Measurements from ENCODE around the gene SDHAF2.
"Not testable (repeated sequence)": the region's sequence is repeated elsewhere in the genome, so short reads cannot be mapped to it uniquely, and the experiment has no call there.

Gene SDHAF2

DNA sequence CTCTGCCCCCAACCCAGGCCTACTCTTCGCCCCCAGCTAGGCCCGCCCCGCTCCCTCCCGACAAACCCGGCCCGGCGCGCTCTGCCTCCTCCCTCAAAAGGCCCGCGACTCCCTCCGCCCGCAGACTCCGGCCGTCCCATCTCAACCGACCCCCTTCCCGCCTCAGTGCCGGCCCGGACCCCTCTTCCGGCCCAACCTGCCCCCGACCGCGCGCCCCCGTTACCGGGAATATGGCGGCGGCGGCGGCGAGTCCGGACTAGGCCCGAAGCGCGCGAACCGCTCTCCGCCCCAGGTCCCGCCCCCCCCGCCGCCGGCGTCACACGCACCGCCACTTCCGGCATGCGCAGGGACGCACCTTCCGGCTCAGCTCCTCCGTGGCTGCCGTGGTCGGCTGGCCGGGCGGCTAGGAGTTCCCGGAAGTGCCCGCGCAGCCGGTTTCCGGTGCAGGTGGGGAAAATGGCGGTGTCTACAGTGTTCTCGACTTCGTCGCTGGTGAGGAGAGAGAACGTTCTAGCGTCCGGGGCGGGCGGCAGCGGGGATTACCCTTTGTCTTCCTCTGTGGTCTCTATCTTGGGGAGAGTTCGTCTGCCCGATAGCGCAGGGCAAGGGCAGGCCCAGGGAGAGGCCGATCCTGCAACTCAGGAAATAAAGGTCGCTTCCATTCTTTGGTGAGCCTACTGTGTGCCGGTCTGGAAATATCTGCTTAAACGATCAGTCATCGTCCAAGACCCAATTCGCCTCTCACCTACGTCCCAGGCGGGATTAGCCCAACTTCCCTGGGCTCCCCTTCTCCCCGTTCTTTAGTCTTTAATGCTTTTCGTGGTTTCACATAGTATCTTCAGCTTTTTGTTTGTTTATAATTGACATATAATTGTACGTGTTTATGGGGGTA, at the start of gene SDHAF2, which contains the start of gene CPSF7:
Gene SDHAF2, plus strand, starts transcription at position 434 of the 892 bp plus-strand sequence. Its CDS starts 23 bp downstream, at position 457.
Gene CPSF7, minus strand, starts transcription at position 285 of the 892 bp plus-strand sequence. CDS start 740 bp downstream, outside the sequence.
- FAIRE-seq = peak; percentile 79

DNA sequence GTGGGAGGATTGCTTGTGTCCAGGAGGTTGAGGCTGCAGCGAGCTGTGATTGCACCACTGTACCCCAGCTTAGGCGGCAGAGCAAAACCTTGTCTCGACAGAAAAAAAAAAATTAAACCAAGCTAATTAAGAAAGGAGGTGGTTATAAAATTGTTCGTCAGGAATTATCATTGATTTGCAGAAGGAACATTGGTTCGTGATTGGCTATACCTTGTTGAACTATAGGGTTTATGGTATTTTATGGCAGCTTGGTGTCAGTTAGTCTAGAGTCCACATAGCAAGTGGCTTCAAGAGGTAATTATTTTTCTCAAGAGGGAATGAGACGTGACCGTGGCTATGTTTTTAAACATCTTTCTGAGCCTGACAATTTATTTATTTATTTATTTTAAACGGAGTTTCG, 49.0 kb upstream of the SDHAF2 start:
- FAIRE-seq = no peak
- DNase-seq (ENCODE audit: low spot score) = no peak

More for the DNA sequence above, at the start of gene SDHAF2, which contains the start of gene CPSF7:
- DNase-seq (ENCODE audit: low spot score) = peak; percentile 98

DNA sequence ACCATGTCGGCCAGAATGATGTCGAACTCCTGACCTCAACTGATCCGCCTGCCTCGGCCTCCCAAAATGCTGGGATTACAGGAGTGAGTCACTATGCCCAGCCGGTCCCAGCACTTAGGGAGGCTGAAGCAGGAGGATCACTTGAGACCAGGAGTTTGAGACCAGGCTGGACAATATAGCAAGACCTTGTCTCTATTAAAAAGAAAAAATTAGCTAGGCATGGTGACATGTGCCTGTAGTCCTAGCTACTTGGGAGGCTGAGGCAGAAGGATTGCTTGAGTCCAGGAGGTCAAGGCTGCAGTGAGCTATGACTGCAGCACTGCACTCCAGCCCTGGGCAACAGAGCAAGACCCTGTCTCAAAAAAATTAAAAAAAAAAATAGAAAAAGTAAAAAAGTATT, 46.1 kb upstream of the SDHAF2 start:
- not testable (repeated sequence) for FAIRE-seq; DNase-seq (ENCODE audit: low spot score)

DNA sequence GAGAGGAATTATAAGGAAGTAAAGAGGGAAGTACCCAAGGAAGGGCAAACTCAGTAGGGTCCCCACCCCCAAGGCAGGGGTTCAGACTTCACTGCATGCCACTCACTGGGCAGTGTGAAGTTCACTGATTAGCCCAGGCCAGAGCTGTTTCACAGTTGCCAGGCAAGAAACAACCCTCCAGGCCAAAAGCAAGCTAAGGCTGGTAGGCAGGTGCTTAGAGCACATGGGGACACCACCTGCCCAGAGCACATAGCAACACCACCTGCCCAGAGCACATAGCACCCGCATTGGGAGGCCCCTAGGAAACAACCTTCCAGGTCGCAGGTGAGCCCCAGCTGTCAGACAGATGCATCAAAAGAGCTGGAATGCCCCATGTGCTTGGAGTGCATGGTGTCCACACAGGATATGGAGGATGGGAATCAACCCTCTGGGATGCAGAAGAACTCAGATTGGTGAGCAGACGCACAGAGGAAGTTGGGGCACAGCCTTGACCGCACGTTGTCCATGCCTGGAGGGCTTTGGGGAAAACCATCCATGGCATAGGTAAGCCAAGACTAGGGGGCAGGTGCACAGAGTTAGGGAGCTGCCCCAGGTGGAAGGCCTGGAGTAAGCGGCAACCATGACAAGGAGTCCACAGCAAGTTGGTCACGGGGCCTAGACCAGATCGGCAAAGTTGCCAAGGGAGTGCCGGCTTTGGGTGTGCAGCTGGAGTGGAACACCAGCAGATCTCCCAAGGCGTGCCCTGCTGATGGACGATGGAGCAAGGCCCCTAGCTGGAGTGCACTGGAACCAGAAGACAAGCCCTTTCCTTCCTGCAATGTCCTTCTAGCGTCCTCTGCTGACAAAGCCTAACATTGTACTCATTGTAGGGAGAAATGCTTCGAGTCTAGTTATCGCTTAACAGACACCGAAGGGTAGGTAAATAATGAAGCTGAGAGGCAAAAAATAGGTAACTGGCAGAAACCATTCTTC, 45.4 kb upstream of the SDHAF2 start:
- FAIRE-seq = no peak
- no peak for DNase-seq (ENCODE audit: low spot score)

DNA sequence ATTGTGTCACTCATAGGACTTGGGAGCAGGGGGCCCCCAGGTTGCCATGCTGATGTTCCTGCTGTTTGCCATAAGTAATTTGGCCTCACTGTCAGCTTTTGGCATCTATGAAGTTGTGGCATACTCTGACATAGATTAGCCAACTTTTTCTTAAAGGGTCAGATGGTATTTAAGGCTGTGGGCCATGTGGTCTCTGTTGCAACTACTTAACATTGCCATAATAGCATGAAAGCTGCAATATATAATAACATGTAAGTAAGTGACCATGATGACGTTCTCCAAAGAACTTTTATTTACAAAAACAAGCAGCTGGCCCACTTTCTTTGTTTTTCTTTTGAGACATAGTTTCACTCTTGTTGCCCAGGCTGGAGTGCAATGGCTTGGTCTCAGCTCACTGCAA, 39.8 kb upstream of the SDHAF2 start:
- FAIRE-seq (no peak), DNase-seq (ENCODE audit: low spot score) (no peak)

DNA sequence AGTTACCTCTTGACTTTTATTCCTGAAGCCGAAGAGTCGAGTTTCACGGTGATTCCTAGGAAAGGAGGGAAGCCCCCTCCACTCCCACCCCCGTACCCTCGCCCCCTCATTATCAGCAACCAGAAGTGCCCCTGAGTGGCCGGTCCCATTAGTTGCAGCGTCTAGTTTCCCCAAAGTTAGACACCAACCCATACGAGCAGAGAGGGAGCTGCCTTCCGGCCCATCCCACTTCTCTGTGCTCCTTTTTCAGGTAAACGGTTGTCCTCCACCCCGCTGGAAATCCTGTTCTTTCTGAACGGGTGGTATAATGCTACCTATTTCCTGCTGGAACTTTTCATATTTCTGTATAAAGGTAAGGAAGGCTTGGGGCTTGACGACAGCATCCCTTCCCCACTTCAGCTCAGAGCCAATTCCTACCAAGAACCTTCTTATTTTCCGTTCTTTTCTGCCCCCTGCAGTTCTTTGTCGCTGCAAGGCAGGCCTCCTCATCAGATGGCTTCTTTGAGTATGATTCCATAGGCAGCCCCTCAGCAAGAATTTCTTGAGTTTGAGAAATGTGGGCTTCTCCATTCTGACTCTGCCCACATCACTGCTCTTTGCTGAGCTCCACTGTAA, 36.8 kb upstream of the SDHAF2 start:
- no peak for FAIRE-seq
- DNase-seq (ENCODE audit: low spot score) = no peak

DNA sequence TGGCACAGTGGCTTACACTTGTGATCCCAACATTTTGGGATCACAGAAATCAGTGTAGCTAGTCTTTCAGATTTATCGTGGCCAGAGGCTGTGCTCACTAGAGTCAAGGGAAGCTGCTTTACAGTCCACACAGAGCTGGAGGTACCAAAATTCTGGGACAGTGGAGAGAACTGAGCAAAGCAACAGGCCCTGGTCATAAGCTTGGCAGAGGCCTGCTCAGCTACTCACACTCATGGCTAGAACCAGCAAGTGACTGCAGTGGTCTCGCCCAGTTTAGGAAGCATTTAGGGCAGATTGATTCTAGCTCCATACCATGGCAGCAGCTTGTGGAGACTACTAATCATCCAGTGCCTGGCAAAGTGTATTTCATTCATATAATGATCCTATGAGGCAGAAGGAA, 28.8 kb upstream of the SDHAF2 start:
- FAIRE-seq (no peak), DNase-seq (ENCODE audit: low spot score) (no peak)

DNA sequence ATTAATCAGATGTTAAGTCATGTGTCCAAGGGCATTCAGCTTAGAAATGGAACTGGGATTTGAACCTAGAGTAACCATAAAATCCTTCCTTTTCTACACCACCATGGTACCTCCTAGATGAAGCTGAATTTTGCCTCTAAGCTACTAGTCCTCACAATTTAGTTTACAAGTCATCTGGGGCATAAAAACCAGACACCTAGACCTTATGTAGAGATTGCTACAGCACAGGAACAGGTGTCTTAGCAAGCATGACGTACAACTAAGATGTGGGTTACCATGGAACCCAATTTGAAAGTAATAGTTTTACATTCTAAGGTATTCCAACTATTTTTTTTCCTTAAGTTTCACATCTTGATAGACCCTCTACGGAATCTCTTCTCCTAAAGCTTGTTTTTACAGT, 28.4 kb upstream of the SDHAF2 start:
- DNase-seq (ENCODE audit: low spot score) = no peak
- FAIRE-seq = no peak

DNA sequence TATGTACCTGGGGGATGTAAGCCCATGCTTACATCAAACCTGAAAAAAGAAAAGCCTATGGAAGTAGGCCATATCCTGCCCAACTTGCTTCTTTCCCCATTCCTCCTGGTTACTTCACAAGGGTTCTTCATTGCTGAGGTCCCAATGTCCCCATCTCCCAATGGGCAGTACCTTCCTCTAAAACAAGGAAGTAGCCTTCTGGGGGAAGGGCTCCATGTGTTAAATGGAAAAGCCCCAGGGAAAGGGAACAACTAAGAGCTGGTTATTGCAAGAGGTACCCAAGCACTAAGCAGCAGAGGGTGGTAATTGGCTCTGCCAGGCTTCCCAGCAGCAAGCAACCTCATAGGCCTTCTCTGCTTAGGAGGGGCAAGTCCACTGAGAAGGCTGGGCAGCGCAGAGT, 26.3 kb upstream of the SDHAF2 start:
- no peak for DNase-seq (ENCODE audit: low spot score)
- FAIRE-seq = no peak

DNA sequence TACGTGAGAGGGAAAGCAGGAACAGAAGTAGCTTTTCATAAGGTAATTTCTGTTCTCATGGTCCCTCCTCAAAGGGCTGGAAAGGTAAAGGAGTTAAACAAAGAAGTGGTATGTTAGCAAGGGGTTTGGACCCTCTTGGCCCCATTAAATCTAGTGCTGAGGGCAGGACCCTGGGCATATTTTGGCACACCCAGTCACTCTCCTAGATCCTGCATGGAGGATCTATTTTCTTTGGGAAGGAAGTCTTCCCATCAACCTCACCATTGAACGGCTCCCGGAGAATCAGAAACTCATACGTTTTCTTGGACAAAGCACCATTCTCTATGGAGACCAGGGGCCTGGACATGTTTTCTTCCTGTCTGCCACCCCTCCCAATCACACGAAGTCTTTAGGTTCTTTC, 25.8 kb upstream of the SDHAF2 start:
- FAIRE-seq (no peak), DNase-seq (ENCODE audit: low spot score) (no peak)

DNA sequence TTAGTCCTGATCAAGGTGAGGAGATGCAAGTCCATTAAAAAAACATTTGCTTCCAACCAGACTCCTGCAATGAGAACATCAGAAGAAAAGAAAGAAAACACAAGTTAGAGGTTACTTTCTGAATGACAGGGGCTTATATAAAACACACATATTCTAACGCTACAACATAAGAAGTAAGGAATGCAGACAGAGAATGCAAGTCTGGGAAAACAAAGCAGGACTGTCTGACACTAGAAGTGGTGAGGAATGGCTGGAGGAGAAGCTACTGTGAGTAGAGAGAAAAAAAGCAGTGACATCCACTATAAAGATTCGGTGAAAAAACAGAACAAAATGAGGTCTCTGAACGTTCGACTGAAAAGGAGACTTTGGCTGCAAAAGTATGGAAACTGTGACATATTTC, 25.3 kb upstream of the SDHAF2 start:
- DNase-seq (ENCODE audit: low spot score) (no peak), FAIRE-seq (no peak)

DNA sequence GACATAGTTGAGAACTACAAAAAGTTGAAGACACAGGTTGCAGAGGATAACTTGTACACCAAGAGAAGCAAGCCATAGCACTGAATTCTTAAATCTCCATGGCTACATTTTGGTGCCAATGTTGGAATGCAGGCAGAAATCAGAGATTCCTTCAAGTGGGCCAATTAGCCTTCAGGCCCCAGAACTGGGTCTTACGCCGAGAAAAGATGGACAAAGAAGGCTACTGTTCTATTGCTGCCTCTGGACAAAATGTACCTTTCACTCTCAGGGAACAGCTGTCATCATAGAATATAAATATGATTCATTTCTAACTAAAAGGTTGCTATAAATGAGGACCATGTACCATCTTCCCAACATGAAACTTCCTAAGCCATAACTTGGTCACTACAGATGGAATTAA, 23.9 kb upstream of the SDHAF2 start:
- no peak for FAIRE-seq

DNA sequence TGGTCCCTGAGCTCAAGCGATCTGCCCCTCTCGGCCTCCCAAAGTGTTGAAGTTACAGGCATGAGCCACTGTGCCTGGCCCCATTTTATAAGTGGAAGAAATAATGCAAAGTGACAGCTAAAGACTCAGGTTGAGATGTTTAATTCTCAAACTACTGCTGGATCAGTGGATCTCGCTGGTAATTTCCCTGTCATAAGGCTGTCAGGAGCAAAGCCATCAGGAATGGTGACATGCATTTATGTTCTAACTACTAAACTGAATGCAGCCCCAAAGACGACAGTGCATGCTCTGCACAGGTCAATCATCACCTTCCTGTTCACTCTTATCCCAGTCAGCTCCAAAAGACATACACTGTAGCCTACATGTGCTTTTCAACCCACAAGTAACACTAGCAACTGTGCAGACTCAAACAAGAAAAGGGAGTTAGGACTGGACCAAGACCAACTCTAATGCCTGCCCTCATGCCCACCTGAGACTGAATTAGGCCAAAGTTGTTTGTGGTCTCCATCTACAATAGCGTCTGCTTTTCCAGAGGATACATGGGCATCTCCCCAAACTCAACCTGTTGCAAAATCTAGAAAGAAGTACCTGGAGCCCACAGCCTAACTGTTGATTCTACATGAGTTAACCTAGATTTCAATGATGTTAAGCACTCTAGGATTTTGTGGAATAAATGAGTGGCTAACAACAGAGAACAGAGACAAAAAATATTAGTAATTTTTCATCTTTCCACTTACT, 22.8 kb upstream of the SDHAF2 start:
- DNase-seq (ENCODE audit: low spot score) = no peak
- no peak for FAIRE-seq

More for the DNA sequence above, 23.9 kb upstream of the SDHAF2 start:
- DNase-seq (ENCODE audit: low spot score) = no peak

DNA sequence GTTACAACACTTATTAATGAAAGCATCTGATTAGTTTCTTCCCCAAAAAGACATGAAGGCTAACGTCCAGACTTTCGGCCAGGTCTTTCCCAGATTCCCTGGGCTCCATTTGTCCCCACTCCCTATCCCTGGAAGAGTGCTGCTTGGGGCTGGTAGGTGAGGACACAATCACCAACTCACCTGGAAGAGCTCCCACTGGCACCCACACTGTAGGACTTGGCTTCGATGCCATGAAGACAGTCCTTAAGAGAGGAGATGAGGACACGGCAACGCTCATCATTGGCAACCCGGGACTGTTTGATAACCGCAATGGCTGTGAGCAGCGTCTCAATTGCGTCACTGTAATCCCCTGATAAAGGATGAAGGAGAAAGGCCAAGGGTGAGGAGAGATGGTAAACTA, 18.3 kb upstream of the SDHAF2 start:
- DNase-seq (ENCODE audit: low spot score) (no peak), FAIRE-seq (no peak)

DNA sequence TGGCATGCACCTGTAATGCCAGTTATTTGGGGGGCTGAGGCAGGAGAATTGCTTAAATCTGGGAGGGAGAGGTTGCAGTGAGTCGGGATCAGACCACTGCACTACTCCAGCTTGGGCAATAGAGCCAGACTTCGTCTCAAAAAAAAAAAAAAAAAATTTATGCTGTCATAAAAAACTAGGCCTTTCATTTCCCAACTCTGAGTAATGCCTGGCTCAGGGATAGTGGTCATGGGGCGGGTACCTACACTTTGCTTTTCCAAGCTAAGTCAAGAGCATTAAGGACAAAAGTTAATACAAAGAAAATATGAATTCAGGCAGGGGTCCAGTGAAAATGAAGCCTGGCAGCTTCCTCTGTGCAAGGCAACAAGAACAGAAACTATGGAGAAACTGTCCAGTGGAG, 16.4 kb upstream of the SDHAF2 start:
- no peak for DNase-seq (ENCODE audit: low spot score)
- no peak for FAIRE-seq

DNA sequence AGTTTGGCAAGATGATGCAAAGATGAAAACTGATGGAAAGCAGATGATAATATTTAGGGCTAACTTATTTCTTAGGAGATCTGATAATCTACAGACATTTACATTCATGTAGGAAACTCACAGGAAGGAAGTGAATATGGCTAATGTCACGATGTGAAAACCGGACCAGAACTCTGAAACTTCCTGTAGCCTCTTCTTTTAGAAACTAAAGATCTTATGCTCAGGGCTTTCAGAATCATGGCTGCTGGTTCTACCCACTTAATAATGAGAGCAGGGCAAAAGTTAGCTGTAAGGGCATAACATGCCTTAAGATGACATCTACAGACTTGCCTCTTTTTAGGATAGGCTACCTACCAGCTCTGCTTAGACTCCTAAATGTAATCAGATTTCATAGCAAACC, 15.4 kb upstream of the SDHAF2 start:
- FAIRE-seq = no peak
- DNase-seq (ENCODE audit: low spot score) = no peak

DNA sequence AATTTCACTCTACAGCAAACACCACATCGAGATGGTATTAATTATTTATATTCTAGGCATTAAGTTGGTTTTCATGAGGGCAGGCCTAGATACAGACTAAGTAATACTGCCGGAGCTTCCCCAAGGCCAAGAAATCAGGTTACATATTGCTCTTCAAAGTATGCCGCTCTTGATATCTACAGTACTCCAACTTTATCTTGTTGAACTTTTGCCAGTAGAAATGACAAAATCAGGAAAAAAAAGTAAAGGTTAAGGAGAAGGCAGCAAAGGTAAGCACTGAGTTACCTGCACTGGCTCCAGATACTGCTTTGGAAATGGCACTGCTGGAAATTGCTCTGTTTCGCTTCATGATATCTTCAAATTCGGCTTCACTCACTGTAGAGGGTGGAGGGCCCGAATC, 14.5 kb upstream of the SDHAF2 start:
- FAIRE-seq = no peak

DNA sequence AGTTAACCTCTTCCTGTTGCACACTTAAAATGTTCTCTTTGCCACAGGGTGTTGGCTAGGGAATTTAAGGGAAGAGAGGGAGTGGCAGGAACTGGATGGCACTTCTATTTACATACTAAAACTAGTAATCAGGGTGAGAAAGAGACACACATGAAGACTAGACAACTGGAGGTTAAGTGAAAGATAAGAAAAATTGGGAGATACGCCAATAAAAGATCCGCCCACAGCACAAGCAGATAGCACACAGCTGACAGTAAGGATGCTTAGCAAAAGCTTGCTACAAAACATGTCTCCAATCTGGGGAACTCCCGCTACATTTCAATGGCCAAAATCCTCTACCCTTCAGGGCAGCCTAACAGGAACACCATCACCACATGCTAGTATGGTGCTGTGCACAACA, 13.0 kb upstream of the SDHAF2 start:
- DNase-seq (ENCODE audit: low spot score) (no peak), FAIRE-seq (no peak)

More for the DNA sequence above, 14.5 kb upstream of the SDHAF2 start:
- DNase-seq (ENCODE audit: low spot score) = no peak

DNA sequence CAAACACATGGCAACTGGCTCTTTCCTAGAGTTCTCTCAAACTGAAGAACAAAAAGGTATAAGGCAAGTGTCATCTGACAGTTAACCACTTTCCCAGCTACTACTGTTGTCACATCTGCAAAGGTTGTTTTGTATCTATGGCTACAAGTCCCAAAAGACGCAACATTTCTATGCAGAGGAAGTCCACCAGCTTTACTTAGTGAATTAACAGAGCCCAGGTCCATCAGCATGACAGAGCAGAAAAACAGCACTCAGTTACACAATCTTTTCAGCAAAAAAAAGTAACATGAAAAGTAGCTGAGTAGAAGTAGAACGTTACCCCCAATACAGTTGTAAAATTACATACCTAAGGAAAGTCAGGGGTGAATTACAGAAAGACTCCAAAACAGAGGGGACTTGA, 12.3 kb upstream of the SDHAF2 start:
- FAIRE-seq (no peak), DNase-seq (ENCODE audit: low spot score) (no peak)

DNA sequence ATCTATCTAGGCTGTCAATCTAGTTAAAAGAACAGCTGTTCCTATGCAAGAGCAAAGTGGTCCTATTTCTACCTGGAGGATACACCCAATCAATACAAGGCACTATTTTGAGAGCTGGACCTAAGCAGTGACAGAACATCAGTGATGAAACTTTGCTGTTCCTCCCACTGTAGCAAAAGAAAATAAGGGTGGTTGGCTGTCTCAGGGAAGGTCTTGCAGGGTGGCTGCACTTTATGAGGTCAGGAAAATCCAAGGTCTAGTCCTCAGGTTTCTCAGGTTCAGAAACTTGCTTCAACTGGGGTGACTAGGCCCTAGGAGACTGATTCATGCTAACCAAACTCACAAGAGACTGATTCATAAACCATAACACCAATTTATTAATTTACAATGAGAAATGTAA, 11.8 kb upstream of the SDHAF2 start:
- DNase-seq (ENCODE audit: low spot score) = no peak
- no peak for FAIRE-seq

DNA sequence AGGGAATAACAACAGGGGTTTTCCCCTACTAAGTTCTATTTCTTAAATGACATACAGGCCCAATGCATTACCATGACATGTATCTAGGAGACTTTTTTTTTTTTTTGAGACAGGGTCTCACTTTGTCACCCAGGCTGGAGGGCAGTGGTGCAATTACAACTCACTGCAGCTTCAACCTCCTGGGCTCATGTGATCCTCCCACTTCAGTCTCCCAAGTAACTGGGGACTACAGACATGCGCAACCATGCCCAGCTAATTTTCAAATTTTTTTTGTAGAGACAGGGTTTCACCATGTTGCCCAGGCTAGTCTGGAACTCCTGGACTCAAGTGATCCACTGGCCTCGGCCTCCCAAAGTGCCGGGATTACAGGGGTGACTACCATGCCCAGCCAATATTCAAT, 7.7 kb upstream of the SDHAF2 start:
- DNase-seq (ENCODE audit: low spot score) (no peak), FAIRE-seq (no peak)

All from urothelium cell line (cell line).